IPS-NIHi11 (cell line): ENCODE measurements around the gene HDAC11.
"Not testable (repeated sequence)": the region's sequence is repeated elsewhere in the genome, so short reads cannot be mapped to it uniquely, and the experiment has no call there.

Experiments used
- DNase-seq: peaks from one replicate; pipeline ENCODE4 v3.0.0; 2012; ENCODE audit warnings: mixed read lengths, low spot score

The HDAC11 gene

DNA sequence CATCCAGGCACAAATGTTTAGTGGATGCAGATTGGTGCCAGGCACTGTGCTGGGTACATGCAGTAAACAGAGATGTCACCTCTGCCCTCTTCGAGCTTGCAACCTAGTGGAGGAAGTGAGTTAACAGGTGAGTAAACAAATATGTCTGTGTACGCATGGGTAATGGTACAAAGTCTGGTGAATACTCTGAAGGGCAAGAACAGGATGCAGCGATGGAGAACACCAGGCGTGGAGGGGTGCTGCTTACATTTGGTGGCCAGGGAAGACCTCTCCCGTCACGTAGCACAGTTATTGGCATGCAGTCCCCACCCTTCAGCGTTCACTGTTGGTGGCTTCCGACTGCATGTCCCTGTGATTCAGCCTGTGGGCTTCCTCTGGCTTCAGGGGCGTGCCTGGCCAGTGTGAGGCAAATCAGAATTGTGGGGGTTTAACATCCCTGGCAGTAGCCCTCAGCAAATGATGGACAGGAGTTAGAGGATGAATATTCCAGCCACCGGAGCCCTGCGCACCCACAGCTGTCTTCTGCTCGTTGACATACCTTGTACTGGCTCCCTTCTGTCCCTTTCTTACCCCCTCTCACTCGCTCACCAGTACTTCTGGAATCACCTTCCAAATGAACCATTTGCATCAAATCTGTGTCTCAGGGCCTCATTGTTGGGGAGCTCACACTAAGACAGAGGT lies 9.1 kb upstream of the HDAC11 start:
- DNase-seq: no peak

GRCh38 chr3:13472286-13472685 lies 7.8 kb upstream of the HDAC11 start:
- DNase-seq: no peak

DNA sequence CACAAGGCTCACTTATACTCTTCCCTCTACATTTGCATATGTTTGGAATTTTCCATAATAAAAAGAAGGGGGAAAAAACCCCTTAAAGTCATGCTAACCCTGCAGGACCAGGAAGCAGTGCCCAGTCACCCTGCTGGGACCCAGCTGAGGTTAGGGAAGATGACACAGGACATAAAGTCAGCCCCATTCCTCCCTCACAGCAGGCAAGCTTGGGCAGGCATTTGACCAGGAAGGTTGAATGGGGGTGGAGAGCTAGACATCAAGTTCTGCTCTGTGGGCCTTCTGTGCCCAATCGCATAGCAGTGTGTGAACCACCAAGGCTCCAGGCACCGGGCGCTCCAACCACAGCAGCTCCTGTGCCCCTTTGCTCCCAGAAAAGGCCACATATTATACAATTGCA lies 7.1 kb upstream of the HDAC11 start:
- DNase-seq: no peak

DNA sequence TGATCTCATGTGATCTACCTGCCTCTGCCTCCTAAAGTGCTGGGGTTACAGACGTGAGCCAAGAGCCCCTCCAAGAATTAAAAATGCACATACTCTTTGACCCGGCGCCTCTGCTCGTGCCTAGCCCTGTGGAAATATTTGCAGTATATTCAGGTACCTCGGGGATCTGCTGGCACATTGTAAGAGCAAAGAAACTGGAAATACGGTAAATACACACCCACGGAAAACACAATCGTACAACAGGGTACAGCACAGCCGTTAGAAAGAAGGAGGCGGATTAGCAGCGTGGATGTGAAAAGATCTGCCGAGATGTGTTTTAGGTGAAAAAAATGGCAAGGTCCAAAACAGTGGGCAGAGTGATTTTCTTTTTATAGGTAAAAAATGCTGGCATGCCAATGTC lies 6.1 kb upstream of the HDAC11 start:
- no peak for DNase-seq

- no peak for DNase-seq
Observed at GRCh38 chr3:13474776-13475303, 5.3 kb upstream of the HDAC11 start.

- no peak for DNase-seq
Observed at GRCh38 chr3:13475871-13476590, 4.1 kb upstream of the HDAC11 start.

DNA sequence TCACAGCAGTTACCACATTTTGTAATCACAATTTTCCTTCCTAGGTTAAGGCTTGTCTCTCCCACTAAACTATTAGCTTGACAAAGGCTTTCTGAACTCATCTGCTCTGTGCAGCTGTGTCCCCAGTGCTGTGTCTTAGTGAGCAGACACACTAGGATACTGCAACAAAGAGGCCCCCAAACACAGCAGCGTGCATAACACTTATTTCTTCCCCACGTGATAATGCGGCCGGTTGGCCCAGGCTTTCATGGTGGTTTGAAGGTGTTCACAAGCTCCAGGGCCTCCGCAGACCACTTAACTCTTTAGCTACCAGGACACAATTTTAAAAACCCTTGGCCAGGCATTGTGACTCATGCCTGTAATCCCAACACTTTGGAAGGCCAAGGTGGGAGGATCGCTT lies 2.2 kb upstream of the HDAC11 start:
- no peak for DNase-seq

GRCh38 chr3:13479332-13479581 lies 849 bp upstream of the HDAC11 start:
- DNase-seq: peak; percentile 62

- no peak for DNase-seq
Observed at GRCh38 chr3:13480340-13481318, 523 bp downstream of the HDAC11 start.

- DNase-seq: no peak
Observed at GRCh38 chr3:13482106-13482690, 2.1 kb downstream of the HDAC11 start.

- DNase-seq: no peak
Observed at GRCh38 chr3:13483286-13483685, 3.2 kb downstream of the HDAC11 start.

GRCh38 chr3:13483988-13484695 lies 4.0 kb downstream of the HDAC11 start:
- DNase-seq: no peak

DNA sequence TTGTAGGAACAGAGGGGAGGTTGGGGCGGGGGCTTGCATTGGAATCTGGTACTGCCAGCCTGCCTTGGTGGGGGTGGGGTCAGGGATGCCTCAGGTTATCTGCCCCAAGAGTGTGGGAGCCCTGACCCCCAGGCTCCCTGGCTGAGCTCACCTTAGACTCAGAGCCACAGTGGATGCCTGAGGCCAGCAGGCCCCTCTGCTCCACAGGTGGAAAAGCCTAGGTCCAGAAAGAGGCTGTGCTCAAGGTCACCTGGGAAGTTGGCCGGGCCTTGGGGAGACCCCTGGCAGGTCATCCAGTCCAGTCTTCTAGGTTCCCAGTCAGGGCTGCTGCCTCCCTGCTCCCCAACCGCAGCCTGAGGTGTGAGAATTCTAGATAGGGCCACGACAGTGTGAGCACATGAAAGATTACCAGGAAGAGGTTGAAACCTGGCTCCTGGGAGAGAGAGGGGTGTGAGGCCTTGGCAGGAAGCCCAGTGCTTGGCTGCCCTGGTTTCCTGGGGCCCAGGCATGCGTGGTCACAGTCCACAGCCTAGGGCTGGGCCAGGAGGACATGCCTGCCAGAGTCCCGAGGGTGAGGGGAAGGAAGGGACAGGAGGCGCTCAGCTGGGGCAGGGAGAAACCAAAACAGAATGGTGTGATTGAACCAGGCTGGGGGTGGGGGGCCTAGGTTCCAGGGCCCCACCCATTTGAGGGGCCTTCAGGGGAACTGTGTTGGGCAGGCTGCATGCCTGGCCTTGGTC lies 4.9 kb downstream of the HDAC11 start:
- DNase-seq: peak; percentile 63

DNA sequence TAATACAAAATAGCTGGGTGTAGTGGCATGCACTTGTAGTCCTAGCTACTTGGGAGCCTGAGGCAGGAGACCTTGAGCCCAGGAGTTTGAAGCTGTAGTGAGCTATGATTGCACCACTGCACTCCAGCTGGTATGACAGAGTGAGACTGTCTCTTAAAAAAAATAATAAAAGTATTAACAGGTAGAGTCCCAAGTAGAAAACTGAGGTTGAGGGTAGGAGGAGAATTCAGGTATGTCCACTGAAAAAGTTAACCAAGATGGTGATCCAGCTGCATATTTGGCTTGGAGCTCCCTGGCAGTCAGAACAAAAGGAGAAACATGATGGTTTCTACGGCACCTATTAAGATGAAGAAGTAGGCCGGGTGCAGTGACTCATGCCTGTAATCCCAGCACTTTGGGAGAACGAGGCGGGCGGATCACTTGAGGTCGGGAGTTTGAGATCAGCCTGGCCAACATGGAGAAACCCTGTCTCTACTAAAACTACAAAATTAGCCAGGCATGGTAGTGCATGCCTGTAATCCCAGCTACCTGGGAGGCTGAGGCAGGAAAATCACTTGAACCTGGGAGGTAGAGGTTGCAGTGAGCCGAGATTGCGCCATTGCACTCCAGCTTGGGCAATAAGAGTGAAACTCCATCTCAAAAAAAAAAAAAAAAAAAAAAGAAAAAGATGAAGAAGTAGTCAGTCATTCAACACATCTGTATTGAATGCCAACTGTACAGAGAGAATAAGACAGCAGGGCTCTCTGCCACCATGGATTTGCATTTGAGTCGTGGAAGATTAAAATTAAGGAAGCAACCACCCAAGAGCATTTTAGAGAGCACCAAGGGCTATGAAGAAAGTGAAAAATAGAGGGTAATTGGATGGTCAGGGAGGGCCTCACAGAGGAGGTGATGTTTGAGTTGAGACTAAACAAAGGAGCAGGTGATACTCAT lies 5.8 kb downstream of the HDAC11 start:
- DNase-seq: not testable (repeated sequence)

- DNase-seq: no peak
Observed at GRCh38 chr3:13487403-13487802, 7.3 kb downstream of the HDAC11 start.

DNA sequence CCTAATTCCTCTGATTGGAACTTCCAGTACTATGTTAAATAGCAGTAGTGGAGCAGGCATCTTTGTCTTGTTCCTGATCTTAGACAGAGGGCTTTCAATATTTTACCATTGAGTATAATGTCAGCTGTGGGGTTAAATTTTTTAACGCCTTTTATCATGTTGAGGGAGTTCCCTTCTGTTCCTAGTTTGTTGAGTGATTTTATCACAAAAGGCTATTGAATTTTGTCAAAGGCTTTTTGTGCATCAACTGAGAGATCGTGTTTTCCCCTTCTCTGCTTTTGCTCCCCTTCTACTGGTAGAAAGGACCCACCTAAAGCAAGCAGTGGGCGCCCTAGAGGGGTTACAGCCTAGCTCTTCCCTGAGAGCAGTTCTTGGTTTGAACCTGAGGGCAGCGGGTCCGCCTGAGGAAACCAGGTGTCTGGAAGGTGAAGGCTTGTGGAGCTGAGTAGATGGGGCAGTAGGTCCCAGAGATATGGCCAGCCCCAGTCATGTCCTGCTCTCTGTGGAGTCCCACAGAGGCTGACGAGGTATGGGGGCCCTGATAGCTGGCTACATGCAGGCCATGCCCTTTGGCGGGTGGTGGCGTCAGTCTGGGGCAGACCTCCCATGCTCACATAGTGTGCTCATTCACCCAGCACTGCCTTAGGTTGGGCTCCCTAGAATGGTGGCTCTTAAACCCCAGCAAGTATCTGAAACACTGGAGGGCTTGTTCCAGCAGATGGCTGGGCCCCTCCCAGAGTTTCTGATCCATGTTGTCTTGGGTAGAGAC lies 11.3 kb downstream of the HDAC11 start:
- no peak for DNase-seq

GRCh38 chr3:13492048-13492447 lies 11.9 kb downstream of the HDAC11 start:
- no peak for DNase-seq

GRCh38 chr3:13492976-13493866 lies 13.1 kb downstream of the HDAC11 start:
- DNase-seq: no peak
